Aorta (tissue), 5 donors: Measurements from ENCODE around the gene CDH15. TPM values are rescaled to one million over a fixed set of nuclear protein-coding genes. Genes with fewer than 3 reads are reported as not detected.

Source experiments
- ATAC-seq: fragments of 200-7000 bp; cut with Tn5 transposase; one replicate; pipeline ENCODE4 v1.9.1; 2022; ENCODE audit warnings: moderate library complexity; ENCODE audit not compliant: low FRiP score
- DNase-seq, 2 donors: peaks; one replicate each; pipeline ENCODE4 v3.0.0-alpha.2; 2020
- H3K27ac ChIP-seq, 2 donors: one replicate each; pipeline ENCODE4 v1.5.1; 2013; ENCODE audit warnings: low read length in 2 of 2, mild to moderate bottlenecking in 2 of 2, moderate library complexity in 2 of 2, control low read depth in 1 of 2, inconsistent platforms in 1 of 2, low read depth in 1 of 2
- H3K27me3 ChIP-seq, 2 donors: one replicate each; pipeline ENCODE4 v1.6.1; 2013; ENCODE audit warnings: control low read depth in 1 of 2, low read length in 1 of 2, mild to moderate bottlenecking in 1 of 2, moderate library complexity in 1 of 2; ENCODE audit not compliant: insufficient read depth in 2 of 2, control insufficient read depth in 1 of 2
- H3K36me3 ChIP-seq, 2 donors: one replicate each; pipeline ENCODE4 v1.6.1; 2013; ENCODE audit warnings: control low read depth in 1 of 2, low read length in 1 of 2, mild to moderate bottlenecking in 1 of 2; ENCODE audit not compliant: insufficient read depth in 2 of 2, control insufficient read depth in 1 of 2
- H3K4me1 ChIP-seq, 2 donors: one replicate each; pipeline ENCODE4 v1.6.1; 2013; ENCODE audit warnings: low read length in 2 of 2, control low read depth in 1 of 2, mild to moderate bottlenecking in 1 of 2, moderate library complexity in 1 of 2; ENCODE audit not compliant: insufficient read depth in 2 of 2, control insufficient read depth in 1 of 2
- H3K4me3 ChIP-seq, 2 donors: one replicate each; pipeline ENCODE4 v1.5.1; 2013; ENCODE audit warnings: low read length in 2 of 2, control low read depth in 1 of 2, mild to moderate bottlenecking in 1 of 2
- H3K9me3 ChIP-seq: one replicate; pipeline ENCODE4 v1.6.1; 2013; ENCODE audit warnings: mild to moderate bottlenecking, low read length; ENCODE audit not compliant: control insufficient read depth
- WGBS, 2 donors: extraction: QIAGEN DNeasy Blood & Tissue Kit; methylation state at CpG; one replicate each; pipeline ENCODE4 v1.1.7; 2013; 5-methylcytosine and 5-hydroxymethylcytosine counted together
- intact Hi-C, 2 donors: fragments of 100-400 bp; cut with DNase I; formaldehyde crosslinking; loops; one replicate each; pipeline versions ENCODE4 v1.14.2 to v1.15.0; 2022
- polyA plus RNA-seq, 2 donors: library from polyadenylated mRNA; stranded (reverse); fragments of 200-250 nt; gene quantifications; one replicate each; pipeline ENCODE4 v1.2.3, GENCODE V29; 2013
- total RNA-seq, 2 donors: library from RNA; stranded (reverse); fragmentation: NEBNext Ultra II Directional; extraction: Animal tissue kit (Norgen Biotek cat#: 25700); gene quantifications; one replicate each; pipeline ENCODE4 v1.2.1, GENCODE V29; 2021
- donor health status: healthy with polysubstance abuse.
- donor health status: Bipolar disorder and iron deficiency.
- donor health status: DM: no; HTN: no; CAD: no.
- donor health status: DM: no; HTN: no; CAD: no.
- donor health status: DM: yes; HTN: yes; CAD: no.

CDH15 gene
- total and polyA plus RNA-seq, 4 donors = 0.08 to 0.21 TPM; not detected in 2

DNA sequence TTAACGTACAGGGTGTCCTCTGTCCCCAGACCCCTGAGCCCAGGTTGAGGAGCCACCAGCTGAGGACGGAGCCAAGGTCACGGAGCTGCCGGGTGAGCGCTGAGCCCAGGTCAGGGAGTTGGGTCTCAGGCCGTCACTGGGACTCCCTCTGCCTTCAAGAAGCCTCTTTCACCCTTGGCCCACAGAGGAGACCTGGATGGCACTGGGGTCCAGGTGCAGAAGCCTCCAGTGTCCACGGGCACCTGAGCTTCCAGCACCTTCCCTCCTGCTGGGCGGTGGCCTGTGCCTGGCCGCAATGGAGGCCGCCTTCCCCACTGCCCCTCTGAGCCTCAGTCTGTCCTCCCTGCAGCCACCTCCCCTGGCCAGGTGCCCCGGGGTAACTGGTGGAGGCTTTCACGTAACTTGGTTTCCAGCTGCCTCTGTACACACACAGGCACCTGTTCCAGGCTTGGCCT is 31.6 kb upstream of the CDH15 start:
- intact Hi-C loops = no loop called here
- H3K27ac ChIP-seq = no peak overlapping the region
- no peaks in the 10 kb centered on the region for H3K9me3 ChIP-seq
- H3K4me3 ChIP-seq = no peak overlapping the region
- ATAC-seq (no peak), DNase-seq (peak; percentile 29 to 67)
- H3K27me3 ChIP-seq = no peaks in the 10 kb centered on the region
- WGBS, 2 donors = 95 to 96% methylated on average over 12 of the region's 12 CpGs
- H3K4me1 ChIP-seq = no peaks in the 10 kb centered on the region
- H3K36me3 ChIP-seq = no peaks in the 10 kb centered on the region

DNA sequence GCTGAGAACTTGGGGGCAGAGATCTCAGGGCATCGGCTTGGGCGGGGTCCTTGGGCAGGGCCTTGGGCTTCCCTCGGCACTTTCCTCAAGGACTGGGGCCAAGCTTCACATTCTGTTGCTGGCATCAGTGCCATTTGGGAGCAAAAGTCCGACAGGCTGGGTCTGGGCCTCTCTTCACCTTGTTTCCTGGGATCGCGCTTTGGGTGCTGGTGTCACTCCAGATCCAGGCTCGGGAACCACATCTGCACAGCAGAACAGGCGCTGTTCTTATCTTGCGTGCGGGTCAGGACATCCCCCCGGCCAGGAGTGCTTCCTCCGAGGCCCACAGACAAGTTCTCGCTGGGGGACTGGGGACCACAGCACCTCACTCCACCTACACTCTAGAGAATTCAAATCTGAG is 31.1 kb upstream of the CDH15 start:
- Histone ChIP-seq H3K27me3 (no peaks in the 10 kb centered on the region), H3K9me3 (no peaks in the 10 kb centered on the region), H3K4me1 (no peaks in the 10 kb centered on the region), H3K27ac (no peak overlapping the region), H3K36me3 (no peaks in the 10 kb centered on the region), H3K4me3 (no peak overlapping the region)
- peak; percentile 26 to 45 for DNase-seq
- intact Hi-C loops = no loop called here
- no peak for ATAC-seq
- WGBS, 2 donors = 90 to 92% methylated on average over 13 of the region's 13 CpGs

DNA sequence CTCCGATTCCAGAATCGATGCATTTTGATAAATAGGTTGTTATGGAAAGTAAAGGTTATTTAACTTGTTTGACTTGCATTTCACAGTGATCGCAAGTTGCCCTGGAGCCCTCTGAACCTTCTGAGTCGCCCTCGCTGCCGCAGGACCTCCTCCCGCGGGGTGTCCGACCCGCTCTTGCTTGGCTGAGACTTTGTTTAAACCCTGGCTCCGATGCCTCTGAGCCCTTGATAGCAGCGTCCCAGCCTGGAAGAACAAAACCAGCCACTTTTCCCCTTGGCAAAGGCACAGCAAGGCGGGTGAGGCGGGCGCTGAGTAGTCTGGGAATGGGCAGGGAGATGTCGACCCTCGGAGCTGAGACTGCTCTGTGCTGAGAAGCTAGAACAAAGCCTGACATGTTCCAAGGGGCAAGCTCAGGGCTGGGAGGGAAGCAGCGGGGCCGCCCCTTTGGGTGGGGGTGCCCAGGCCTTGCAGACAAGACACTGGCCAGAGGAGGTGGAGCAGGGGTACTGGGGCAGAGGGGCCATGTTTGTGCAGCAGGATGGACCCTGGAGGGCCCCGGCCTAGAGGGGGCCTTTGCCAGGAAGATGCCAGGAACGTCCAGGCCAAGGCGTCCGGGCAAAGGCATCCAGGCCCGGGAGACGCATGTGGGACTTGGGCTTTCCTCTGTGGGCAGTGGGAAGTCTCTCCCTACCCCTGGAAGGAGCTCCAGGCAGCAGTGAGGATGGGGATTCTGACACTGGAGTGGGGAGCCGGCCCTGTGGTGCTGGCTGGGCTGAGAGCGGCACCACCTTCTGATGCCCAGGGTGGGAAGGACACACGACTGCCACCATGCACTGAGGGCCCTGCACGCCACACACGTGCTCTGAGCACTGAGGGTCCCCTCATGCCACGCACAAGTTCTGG is 30.3 kb upstream of the CDH15 start:
- H3K27ac ChIP-seq = no peak overlapping the region
- intact Hi-C loops = no loop called here
- peaks cover 0 to under 1% of the 10 kb centered on the region in 2 donors for H3K36me3 ChIP-seq
- ATAC-seq (no peak), DNase-seq (peak; percentile 42 to 67)
- H3K4me3 ChIP-seq = no peak overlapping the region
- WGBS, 2 donors = 88 to 90% methylated on average over 31 of the region's 31 CpGs
- no peaks in the 10 kb centered on the region for H3K4me1 ChIP-seq
- no peaks in the 10 kb centered on the region for H3K9me3 ChIP-seq
- H3K27me3 ChIP-seq = no peaks in the 10 kb centered on the region

DNA sequence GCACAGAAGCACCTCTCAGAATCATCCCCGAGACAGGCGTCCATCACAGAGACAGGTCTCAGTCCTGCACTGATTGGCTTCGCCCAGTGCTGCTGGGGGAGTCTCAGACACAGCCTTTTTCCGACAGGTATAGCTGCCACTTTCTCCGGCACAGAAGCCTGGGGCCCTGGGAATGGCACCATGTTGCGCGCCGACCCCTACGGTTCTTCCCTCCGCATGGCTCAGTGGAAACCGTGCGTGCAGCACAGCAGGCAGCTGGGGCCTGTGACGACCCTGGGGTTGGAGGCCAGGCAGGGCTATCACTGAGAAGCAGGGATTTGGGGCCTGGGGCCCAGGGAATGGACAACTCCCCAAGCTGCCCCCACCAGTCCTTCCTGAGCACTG is 29.7 kb upstream of the CDH15 start:
- H3K27ac ChIP-seq = no peak overlapping the region
- no peak overlapping the region for H3K4me3 ChIP-seq
- intact Hi-C loops = no loop called here
- 93 to 94% methylated on average over 13 of the region's 13 CpGs for WGBS, 2 donors
- H3K36me3 ChIP-seq = peaks cover 0 to 2% of the 10 kb centered on the region in 2 donors
- DNase-seq (peak in 1 of 2 donors; percentile 53), ATAC-seq (no peak)
- H3K4me1 ChIP-seq = no peaks in the 10 kb centered on the region
- no peaks in the 10 kb centered on the region for H3K27me3 ChIP-seq
- H3K9me3 ChIP-seq = no peaks in the 10 kb centered on the region

DNA sequence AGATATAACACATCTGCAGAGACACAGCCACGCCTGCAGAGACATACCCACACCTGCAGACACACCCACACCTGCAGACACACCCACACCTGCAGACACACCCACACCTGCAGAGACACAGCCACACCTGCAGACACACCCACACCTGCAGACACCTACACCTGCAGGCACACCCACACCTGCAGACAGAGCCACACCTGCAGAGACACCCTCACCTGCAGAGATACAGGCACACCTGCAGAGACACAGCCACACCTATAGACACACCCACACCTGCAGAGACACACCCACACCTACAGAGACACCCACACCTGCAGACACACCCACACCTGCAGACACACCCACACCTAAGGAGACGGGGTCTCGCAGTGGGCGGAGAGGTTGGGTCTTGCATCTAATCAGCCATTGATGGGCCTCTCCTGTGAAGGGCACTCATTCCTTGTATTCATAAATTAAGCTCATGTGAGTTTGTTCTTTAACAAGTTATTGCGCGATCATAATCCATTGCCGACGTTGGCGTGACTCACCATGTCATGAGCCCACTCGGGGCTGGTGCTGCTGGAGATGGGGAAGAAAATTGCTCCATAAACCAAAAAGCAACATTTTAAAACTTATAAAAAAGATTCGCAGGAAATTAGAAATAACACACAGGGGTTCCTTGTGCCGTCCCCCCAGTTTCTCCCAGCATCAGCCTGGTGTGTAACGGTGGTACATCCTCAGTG is 28.9 kb upstream of the CDH15 start:
- peaks cover 0 to 2% of the 10 kb centered on the region in 2 donors for H3K36me3 ChIP-seq
- H3K27ac ChIP-seq = no peak overlapping the region
- 93 to 94% methylated on average over 13 of the region's 13 CpGs for WGBS, 2 donors
- DNase-seq = peak; percentile 23 to 45
- no peaks in the 10 kb centered on the region for H3K4me1 ChIP-seq
- H3K4me3 ChIP-seq = no peak overlapping the region
- no peaks in the 10 kb centered on the region for H3K27me3 ChIP-seq
- no peaks in the 10 kb centered on the region for H3K9me3 ChIP-seq
- intact Hi-C loops = no loop called here
- ATAC-seq = no peak

DNA sequence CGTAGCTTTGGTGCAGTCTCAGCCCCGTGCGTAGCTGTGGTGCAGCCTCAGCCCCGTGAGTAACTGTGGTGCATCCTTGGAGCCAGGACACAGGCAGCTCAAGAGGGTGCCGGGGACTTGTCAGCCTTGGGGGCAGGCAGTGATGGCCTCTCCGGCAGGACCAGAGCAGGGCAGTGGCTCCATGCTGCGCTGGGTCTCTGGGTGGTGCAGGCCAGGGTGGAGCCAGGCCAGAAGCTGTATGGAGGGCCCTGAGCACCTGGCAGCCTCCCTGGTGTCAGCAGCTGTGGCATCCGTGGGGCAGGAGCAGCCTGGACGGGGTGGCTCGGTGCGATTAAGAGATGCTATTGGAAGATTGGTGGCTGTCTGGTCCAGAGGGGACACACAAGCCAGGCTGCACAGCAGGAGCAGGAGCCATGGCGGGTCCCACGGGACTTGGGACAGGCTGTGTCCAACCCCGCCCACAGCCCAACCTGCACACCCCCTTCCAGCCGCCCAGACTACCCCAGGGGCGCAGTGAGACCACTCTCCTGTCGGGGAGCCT is 28.3 kb upstream of the CDH15 start:
- no peaks in the 10 kb centered on the region for H3K4me1 ChIP-seq
- H3K4me3 ChIP-seq = no peak overlapping the region
- 91 to 95% methylated on average over 17 of the region's 17 CpGs for WGBS, 2 donors
- H3K27ac ChIP-seq = no peak overlapping the region
- H3K36me3 ChIP-seq = peaks cover 0 to 2% of the 10 kb centered on the region in 2 donors
- ATAC-seq (no peak), DNase-seq (peak; percentile 34 to 67)
- intact Hi-C loops = no loop called here
- H3K27me3 ChIP-seq = no peaks in the 10 kb centered on the region
- H3K9me3 ChIP-seq = no peaks in the 10 kb centered on the region

DNA sequence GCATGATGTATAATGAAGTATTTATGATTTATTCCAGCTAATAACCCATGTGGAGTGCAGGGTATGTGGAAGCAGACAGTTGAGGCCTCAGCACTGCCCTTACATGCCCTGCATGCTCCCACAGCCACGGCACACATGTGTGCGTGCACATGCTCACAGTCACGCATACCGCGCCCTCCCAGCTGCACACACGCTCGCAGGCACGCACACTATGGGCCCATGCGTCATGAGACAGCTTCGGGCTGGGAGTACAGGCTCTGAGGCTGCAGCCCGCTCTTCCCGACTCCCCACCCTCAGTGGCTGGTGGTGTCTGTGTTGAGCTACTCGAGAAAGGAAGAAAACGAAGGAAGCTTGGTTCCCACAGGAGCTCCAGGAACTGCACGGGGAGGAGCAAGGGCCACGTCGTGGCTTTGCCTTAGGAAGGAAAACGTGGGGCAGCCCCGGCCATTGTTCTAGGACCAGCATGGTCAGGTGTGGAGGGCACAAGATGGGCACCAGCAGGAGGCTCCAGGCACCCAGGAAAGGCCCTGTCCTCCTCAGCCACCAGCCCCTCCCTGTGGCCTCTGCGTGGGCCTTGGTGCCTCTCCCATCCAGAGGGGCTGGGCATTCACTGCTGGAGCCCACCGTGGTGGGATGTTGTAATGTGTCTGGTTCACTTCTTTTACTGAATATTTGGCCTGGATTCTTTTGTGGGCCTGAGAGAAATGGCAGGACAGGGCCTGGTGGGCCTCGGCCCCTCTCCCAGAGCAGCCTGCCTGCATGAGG is 27.5 kb upstream of the CDH15 start:
- no peak overlapping the region for H3K27ac ChIP-seq
- no peak for ATAC-seq
- H3K9me3 ChIP-seq = no peaks in the 10 kb centered on the region
- intact Hi-C loops = no loop called here
- H3K36me3 ChIP-seq = peaks cover 0 to 2% of the 10 kb centered on the region in 2 donors
- DNase-seq = peak; percentile 28 to 34
- H3K4me1 ChIP-seq = no peaks in the 10 kb centered on the region
- 87 to 89% methylated on average over 22 of the region's 22 CpGs for WGBS, 2 donors
- no peak overlapping the region for H3K4me3 ChIP-seq
- no peaks in the 10 kb centered on the region for H3K27me3 ChIP-seq

DNA sequence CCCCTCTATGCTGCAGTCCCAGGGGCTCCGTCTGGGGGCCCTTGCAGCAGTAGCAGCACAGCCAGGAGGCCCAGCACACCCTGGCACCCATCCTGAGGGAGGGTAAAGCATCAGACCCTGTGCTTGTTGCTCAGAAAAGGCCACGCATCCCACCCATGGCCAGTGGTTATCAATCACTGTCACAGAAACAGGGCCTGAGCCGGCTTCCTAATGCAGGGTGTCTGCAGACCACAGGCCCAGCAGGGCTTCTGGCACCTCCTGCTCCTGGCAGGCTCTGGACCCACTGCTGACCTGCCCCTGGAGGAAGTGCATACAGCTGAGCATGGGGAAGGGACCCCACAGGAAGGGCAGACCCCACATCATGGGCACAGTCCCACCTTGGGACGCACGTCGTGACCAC is 26.9 kb upstream of the CDH15 start:
- WGBS, 2 donors = 74 to 90% methylated on average over 5 to 6 of the region's 6 CpGs
- peaks cover 0 to 2% of the 10 kb centered on the region in 2 donors for H3K36me3 ChIP-seq
- ATAC-seq = no peak
- H3K4me3 ChIP-seq = no peak overlapping the region
- no peaks in the 10 kb centered on the region for H3K9me3 ChIP-seq
- DNase-seq = peak in 1 of 2 donors; percentile 37
- intact Hi-C loops = no loop called here
- no peaks in the 10 kb centered on the region for H3K4me1 ChIP-seq
- no peaks in the 10 kb centered on the region for H3K27me3 ChIP-seq
- no peak overlapping the region for H3K27ac ChIP-seq
